ENCODE results near the gene TCTN2. TPM values are rescaled to one million over a fixed set of nuclear protein-coding genes. Genes with fewer than 3 reads are reported as not detected.

Gene TCTN2
- total RNA-seq, 1 donor from 2014 or later: 15.8 TPM

DNA sequence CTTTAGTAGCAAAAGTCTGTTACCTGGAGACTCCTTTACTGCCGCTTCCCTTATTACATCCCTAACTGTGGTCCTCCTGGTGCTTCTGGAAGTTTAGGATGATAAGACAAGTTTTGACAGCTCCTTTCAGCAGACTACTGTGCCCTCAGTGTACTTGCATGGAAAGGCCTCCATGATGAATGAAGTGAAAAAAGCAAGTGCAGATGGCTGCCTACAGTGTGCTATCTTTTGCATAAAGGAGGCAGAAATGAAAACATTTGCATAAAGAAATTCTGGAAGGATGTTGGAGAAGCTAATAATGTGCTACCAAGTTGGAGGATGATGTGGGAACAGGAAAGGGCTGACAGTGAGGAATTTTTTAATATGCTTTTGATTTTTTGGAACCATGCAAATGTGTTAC is 4.5 kb downstream of the TCTN2 start:
- Histone ChIP-seq H3K27ac (no peak overlapping the region), H3K79me2 (ENCODE audit: low read depth) (no peaks in the 10 kb centered on the region), H4K20me1 (ENCODE audit: low read depth) (no peaks in the 10 kb centered on the region), H3K27me3 (no peaks in the 10 kb centered on the region), H3K4me3 (no peak overlapping the region), H3K36me3 (no peaks in the 10 kb centered on the region), H3F3A (ENCODE audit: low read depth) (no peaks in the 10 kb centered on the region), H3K9me3 (ENCODE audit: low read depth) (no peaks in the 10 kb centered on the region), H3K9ac (no peak overlapping the region), H3K4me2 (no peak overlapping the region), H2AFZ (replicated peaks) (no peak overlapping the region), H3K4me1 (no peaks in the 10 kb centered on the region)
- no peak for DNase-seq (ENCODE audit: low spot score)
- H3K27ac Mint-ChIP-seq: no peak overlapping the region
- H3K9me3 Mint-ChIP-seq: no peaks in the 10 kb centered on the region
- peaks cover 15% of the 10 kb centered on the region for H3K4me1 Mint-ChIP-seq
- H3K4me3 Mint-ChIP-seq: no peak overlapping the region
- H3K36me3 Mint-ChIP-seq: peaks cover 21% of the 10 kb centered on the region
- H3K27me3 Mint-ChIP-seq (ENCODE audit: insufficient read depth, low read depth): peaks cover 6% of the 10 kb centered on the region
- TF ChIP-seq CTCF (IDR thresholded peaks at IDR 0.05): no peak
- no peak for TF ChIP-seq EZH2 (IDR thresholded peaks at IDR 0.05)
- TF ChIP-seq EZH2phosphoT487 (IDR thresholded peaks at IDR 0.05): no peak

DNA sequence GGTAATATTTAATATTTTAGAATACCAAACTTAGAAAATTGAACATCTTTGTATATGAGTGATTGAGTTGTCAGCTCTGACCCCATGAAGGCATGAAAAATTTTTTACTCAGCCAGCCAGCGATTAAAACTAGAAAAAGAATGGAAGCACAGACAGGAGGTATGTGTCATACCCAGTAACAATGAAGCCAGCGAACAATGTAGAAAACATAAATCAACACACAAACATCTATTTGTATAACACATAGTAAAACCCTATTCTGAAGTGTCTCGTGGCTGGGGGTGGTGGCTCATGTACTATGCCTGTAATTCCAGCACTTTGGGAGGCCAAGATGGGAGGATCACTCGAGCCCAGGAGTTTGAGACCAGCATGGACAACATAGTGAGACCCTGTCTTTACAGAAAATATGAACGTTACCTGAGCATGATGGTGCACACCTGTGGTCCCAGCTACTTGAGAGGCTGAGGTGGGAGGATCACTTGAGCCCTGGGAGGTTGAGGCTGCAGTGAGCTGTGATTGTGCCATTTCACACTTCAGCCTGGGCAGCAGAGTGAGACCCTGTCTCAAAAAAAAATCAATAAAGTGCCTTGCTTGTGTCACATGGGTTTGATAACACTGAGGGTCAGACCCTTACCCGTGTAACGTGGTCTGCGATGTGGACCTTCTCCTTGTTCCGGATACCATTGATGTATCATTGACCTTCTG is 5.9 kb downstream of the TCTN2 start:
- no peaks in the 10 kb centered on the region for H3K4me1 ChIP-seq
- no peak overlapping the region for H3K4me3 ChIP-seq
- DNase-seq (ENCODE audit: low spot score): no peak
- no peak overlapping the region for H3K27ac Mint-ChIP-seq
- H3K36me3 Mint-ChIP-seq: peaks cover 27% of the 10 kb centered on the region
- H3K79me2 ChIP-seq (ENCODE audit: low read depth): no peaks in the 10 kb centered on the region
- no peak for TF ChIP-seq EZH2phosphoT487 (IDR thresholded peaks at IDR 0.05)
- TF ChIP-seq CTCF (IDR thresholded peaks at IDR 0.05): no peak
- TF ChIP-seq EZH2 (IDR thresholded peaks at IDR 0.05): no peak
- H3K27me3 Mint-ChIP-seq (ENCODE audit: insufficient read depth, low read depth): peaks cover 5% of the 10 kb centered on the region
- H2AFZ ChIP-seq (replicated peaks): no peak overlapping the region
- H3K4me3 Mint-ChIP-seq: no peak overlapping the region
- H3K4me2 ChIP-seq: no peak overlapping the region
- peaks cover 8% of the 10 kb centered on the region for H3K4me1 Mint-ChIP-seq
- H3K9me3 Mint-ChIP-seq: no peaks in the 10 kb centered on the region
- no peak overlapping the region for H3K9ac ChIP-seq
- H4K20me1 ChIP-seq (ENCODE audit: low read depth): no peaks in the 10 kb centered on the region
- no peaks in the 10 kb centered on the region for H3K27me3 ChIP-seq
- no peaks in the 10 kb centered on the region for H3F3A ChIP-seq (ENCODE audit: low read depth)
- H3K36me3 ChIP-seq: no peaks in the 10 kb centered on the region
- no peaks in the 10 kb centered on the region for H3K9me3 ChIP-seq (ENCODE audit: low read depth)
- no peak overlapping the region for H3K27ac ChIP-seq

- Mint-ChIP-seq H3K4me1 (no peaks in the 10 kb centered on the region), H3K27ac (no peak overlapping the region), H3K4me3 (no peak overlapping the region), H3K9me3 (no peaks in the 10 kb centered on the region), H3K36me3 (peaks cover 22% of the 10 kb centered on the region), H3K27me3 (ENCODE audit: insufficient read depth, low read depth) (no peaks in the 10 kb centered on the region)
- Histone ChIP-seq H3K4me2 (no peak overlapping the region), H3K79me2 (ENCODE audit: low read depth) (no peaks in the 10 kb centered on the region), H3F3A (ENCODE audit: low read depth) (no peaks in the 10 kb centered on the region), H3K4me3 (no peak overlapping the region), H4K20me1 (ENCODE audit: low read depth) (no peaks in the 10 kb centered on the region), H3K27ac (no peak overlapping the region), H3K4me1 (no peaks in the 10 kb centered on the region), H3K27me3 (no peaks in the 10 kb centered on the region), H3K36me3 (no peaks in the 10 kb centered on the region), H2AFZ (replicated peaks) (no peak overlapping the region), H3K9ac (no peak overlapping the region), H3K9me3 (ENCODE audit: low read depth) (no peaks in the 10 kb centered on the region)
- no peak for DNase-seq (ENCODE audit: low spot score)
- TF ChIP-seq EZH2 (IDR thresholded peaks at IDR 0.05): no peak
- TF ChIP-seq CTCF (IDR thresholded peaks at IDR 0.05): no peak
- no peak for TF ChIP-seq EZH2phosphoT487 (IDR thresholded peaks at IDR 0.05)
These were observed 8.1 kb downstream of the TCTN2 start for GRCh38 chr12:123678981-123679380.
